MM.1S (cell line): Measurements from ENCODE around the gene FUZ.

Source experiments
- DNase-seq: peaks from one replicate; pipeline ENCODE4 v3.0.0-alpha.2; 2015
- H2AFZ ChIP-seq: fragments of 300-600 bp; sonication (generic); 2 replicates; pipeline ENCODE4 v1.6.0; 2016; ENCODE audit warnings: antibody characterized with exemption, low read length
- H3F3A ChIP-seq: fragments of 300-600 bp; sonication (generic); 2 replicates; pipeline ENCODE4 v1.6.1; 2016; ENCODE audit warnings: mild to moderate bottlenecking, antibody characterized with exemption, low read length, moderate library complexity, mixed read lengths; ENCODE audit not compliant: insufficient read depth
- H3K27ac ChIP-seq: fragments of 300-600 bp; sonication (generic); 2 replicates; pipeline ENCODE4 v1.5.1; 2016; ENCODE audit warnings: mild to moderate bottlenecking, low read length
- H3K27me3 ChIP-seq: fragments of 300-600 bp; sonication (generic); replicated peaks from 2 replicates; pipeline ENCODE4 v1.6.0; 2016; ENCODE audit warnings: low read length; ENCODE audit not compliant: insufficient read depth
- H3K36me3 ChIP-seq: fragments of 300-600 bp; sonication (generic); replicated peaks from 2 replicates; pipeline ENCODE4 v1.6.1; 2016; ENCODE audit warnings: mild to moderate bottlenecking, low read length, mixed read lengths; ENCODE audit not compliant: insufficient read depth
- H3K4me1 ChIP-seq: fragments of 300-600 bp; sonication (generic); 2 replicates; pipeline ENCODE4 v1.6.1; 2016; ENCODE audit warnings: low read length, mixed read lengths
- H3K4me2 ChIP-seq: fragments of 300-600 bp; sonication (generic); 2 replicates; pipeline ENCODE4 v1.6.0; 2016; ENCODE audit warnings: low read depth, low read length
- H3K4me3 ChIP-seq: fragments of 300-600 bp; sonication (generic); 2 replicates; pipeline ENCODE4 v1.5.1; 2016; ENCODE audit warnings: low read length, mixed read lengths
- H3K79me2 ChIP-seq: fragments of 300-600 bp; sonication (generic); 2 replicates; pipeline ENCODE4 v1.6.1; 2016; ENCODE audit warnings: mixed run types, low read length, mixed read lengths
- H3K9ac ChIP-seq: fragments of 300-600 bp; sonication (generic); 2 replicates; pipeline ENCODE4 v1.6.1; 2016; ENCODE audit warnings: low read length, mixed read lengths
- H3K9me2 ChIP-seq: fragments of 300-600 bp; sonication (generic); replicated peaks from 2 replicates; pipeline ENCODE4 v1.6.1; 2016; ENCODE audit warnings: mild to moderate bottlenecking, low read length, mixed read lengths; ENCODE audit not compliant: insufficient read depth
- H3K9me3 ChIP-seq: fragments of 300-600 bp; sonication (generic); replicated peaks from 2 replicates; pipeline ENCODE4 v1.6.1; 2016; ENCODE audit warnings: mild to moderate bottlenecking, low read length, mixed read lengths; ENCODE audit not compliant: insufficient read depth
- H4K20me1 ChIP-seq: fragments of 300-600 bp; sonication (generic); 2 replicates; pipeline ENCODE4 v1.6.1; 2016; ENCODE audit warnings: mild to moderate bottlenecking, low read length, moderate library complexity, mixed read lengths; ENCODE audit not compliant: insufficient read depth
- CTCF ChIP-seq: fragments of 300-600 bp; sonication (generic); IDR thresholded peaks from 2 replicates; pipeline ENCODE4 v1.5.1; 2016; ENCODE audit warnings: antibody characterized with exemption, low read length, mixed read lengths
- EZH2 ChIP-seq: fragments of 300-600 bp; sonication (generic); optimal IDR thresholded peaks from 2 replicates; pipeline ENCODE3; 2017; ENCODE audit warnings: low read depth, mild to moderate bottlenecking, antibody characterized with exemption, low read length, mixed read lengths
- EZH2phosphoT487 ChIP-seq: fragments of 300-600 bp; sonication (generic); IDR thresholded peaks from 2 replicates; pipeline ENCODE4 v1.6.1; 2018; ENCODE audit warnings: antibody characterized with exemption, low read length

The FUZ gene

GRCh38 chr19:49791776-49792445 is 21.2 kb downstream of the FUZ start:
- Histone ChIP-seq H4K20me1 (no peaks in the 10 kb centered on the region), H3K27me3 (no peaks in the 10 kb centered on the region), H3K9me2 (no peaks in the 10 kb centered on the region), H3K9me3 (no peaks in the 10 kb centered on the region), H3K79me2 (no peaks in the 10 kb centered on the region), H3F3A (no peaks in the 10 kb centered on the region), H3K9ac (no peak overlapping the region), H3K27ac (no peak overlapping the region), H2AFZ (no peak overlapping the region), H3K36me3 (no peaks in the 10 kb centered on the region), H3K4me1 (no peaks in the 10 kb centered on the region), H3K4me2 (no peak overlapping the region), H3K4me3 (no peak overlapping the region)
- no peak for DNase-seq
- TF ChIP-seq EZH2 (no peak), CTCF (no peak), EZH2phosphoT487 (no peak)

- Histone ChIP-seq H3K36me3 (no peaks in the 10 kb centered on the region), H3K4me2 (no peak overlapping the region)
- TF ChIP-seq CTCF (no peak), EZH2 (no peak), EZH2phosphoT487 (no peak)
These were observed 22.2 kb downstream of the FUZ start for GRCh38 chr19:49790866-49791265.

GRCh38 chr19:49788857-49789256 is 24.2 kb downstream of the FUZ start:
- Histone ChIP-seq H3K27ac (no peak overlapping the region), H3K4me2 (no peak overlapping the region), H4K20me1 (no peaks in the 10 kb centered on the region), H3K79me2 (no peaks in the 10 kb centered on the region), H2AFZ (no peak overlapping the region), H3K4me1 (no peaks in the 10 kb centered on the region), H3K27me3 (no peaks in the 10 kb centered on the region), H3K9me2 (no peaks in the 10 kb centered on the region), H3K36me3 (no peaks in the 10 kb centered on the region), H3F3A (no peaks in the 10 kb centered on the region), H3K9ac (no peak overlapping the region), H3K4me3 (no peak overlapping the region), H3K9me3 (no peaks in the 10 kb centered on the region)
- no peak for DNase-seq
- TF ChIP-seq CTCF (no peak), EZH2 (no peak), EZH2phosphoT487 (no peak)

More at GRCh38 chr19:49790866-49791265, 22.2 kb downstream of the FUZ start:
- Histone ChIP-seq H3F3A (no peaks in the 10 kb centered on the region), H3K79me2 (no peaks in the 10 kb centered on the region), H3K27ac (no peak overlapping the region), H4K20me1 (no peaks in the 10 kb centered on the region), H3K9ac (no peak overlapping the region), H3K4me3 (no peak overlapping the region), H3K9me2 (no peaks in the 10 kb centered on the region), H3K9me3 (no peaks in the 10 kb centered on the region), H3K4me1 (no peaks in the 10 kb centered on the region), H3K27me3 (no peaks in the 10 kb centered on the region), H2AFZ (no peak overlapping the region)
- DNase-seq: no peak
